ENCODE results near the gene GGA2.
A peak's percentile ranks its signal among the peaks of the same experiment; 100 is the strongest.
"Not testable (repeated sequence)": the region's sequence is repeated elsewhere in the genome, so short reads cannot be mapped to it uniquely, and the experiment has no call there.

The GGA2 gene

GRCh38 chr16:23510164-23510914, at the start of gene GGA2:
Gene GGA2, minus strand, starts transcription at chr16:23510494. Its CDS starts 83 bp downstream, at chr16:23510411.
- peak; percentile 76 for DNase-seq

GRCh38 chr16:23557779-23558702, 47.7 kb upstream of the GGA2 start:
- peak; percentile 7 for DNase-seq

- DNase-seq, result peak; percentile 95
Measured at GRCh38 chr16:23556881-23557778, 46.8 kb upstream of the GGA2 start, which contains the start of the genes EARS2 and UBFD1. Gene EARS2, minus strand, starts transcription at chr16:23557350. Its CDS starts 7 bp downstream, at chr16:23557343. Gene UBFD1, plus strand, starts transcription at chr16:23557727. Its CDS starts 16 bp downstream, at chr16:23557743.

- no peak for DNase-seq
Measured at GRCh38 chr16:23554536-23554935, 44.2 kb upstream of the GGA2 start.

- no peak for DNase-seq
Measured at GRCh38 chr16:23552161-23552560, 41.9 kb upstream of the GGA2 start.

GRCh38 chr16:23549938-23550337, 39.6 kb upstream of the GGA2 start:
- no peak for DNase-seq

GRCh38 chr16:23544436-23544835, 34.1 kb upstream of the GGA2 start:
- DNase-seq, result no peak

GRCh38 chr16:23540817-23541178, 30.5 kb upstream of the GGA2 start:
- DNase-seq, result not testable (repeated sequence)

- no peak for DNase-seq
Measured at GRCh38 chr16:23539984-23540816, 29.9 kb upstream of the GGA2 start.

- DNase-seq, result no peak
Measured at GRCh38 chr16:23538919-23539278, 28.6 kb upstream of the GGA2 start.

GRCh38 chr16:23537390-23537789, 27.1 kb upstream of the GGA2 start:
- DNase-seq, result no peak

- DNase-seq, result no peak
Measured at GRCh38 chr16:23535901-23536300, 25.6 kb upstream of the GGA2 start.

GRCh38 chr16:23534868-23535860, 24.9 kb upstream of the GGA2 start:
- no peak for DNase-seq

- no peak for DNase-seq
Measured at GRCh38 chr16:23532448-23532847, 22.2 kb upstream of the GGA2 start.

- no peak for DNase-seq
Measured at GRCh38 chr16:23530062-23530461, 19.8 kb upstream of the GGA2 start.

- no peak for DNase-seq
Measured at GRCh38 chr16:23528644-23529310, 18.5 kb upstream of the GGA2 start.

GRCh38 chr16:23527961-23528643, 17.8 kb upstream of the GGA2 start:
- no peak for DNase-seq

GRCh38 chr16:23524886-23525285, 14.6 kb upstream of the GGA2 start:
- no peak for DNase-seq

- DNase-seq, result no peak
Measured at GRCh38 chr16:23523876-23524385, 13.6 kb upstream of the GGA2 start.
